Measurements from ENCODE around the gene VRK1.
A peak's percentile ranks its signal among the peaks of the same experiment; 100 is the strongest.

VRK1 gene

GRCh38 chr14:96780500-96780899 lies 16.7 kb upstream of the VRK1 start:
- Mint-ChIP-seq H3K27me3 (peaks cover 13% of the 10 kb centered on the region), H3K27ac (no peak overlapping the region), H3K4me3 (no peak overlapping the region), H3K4me1 (no peaks in the 10 kb centered on the region), H3K9me3 (no peaks in the 10 kb centered on the region)
- no peak for ATAC-seq
- DNase-seq, result no peak

GRCh38 chr14:96781371-96781770 lies 15.8 kb upstream of the VRK1 start:
- Mint-ChIP-seq H3K4me1 (no peaks in the 10 kb centered on the region), H3K9me3 (no peaks in the 10 kb centered on the region), H3K27ac (no peak overlapping the region), H3K4me3 (no peak overlapping the region), H3K27me3 (peaks cover 13% of the 10 kb centered on the region)
- no peak for ATAC-seq
- no peak for DNase-seq

GRCh38 chr14:96782436-96782835 lies 14.7 kb upstream of the VRK1 start:
- H3K4me3 Mint-ChIP-seq, result no peak overlapping the region
- no peaks in the 10 kb centered on the region for H3K9me3 Mint-ChIP-seq
- DNase-seq (no peak), ATAC-seq (no peak)
- H3K27ac Mint-ChIP-seq, result no peak overlapping the region
- H3K4me1 Mint-ChIP-seq, result no peaks in the 10 kb centered on the region
- peaks cover 13% of the 10 kb centered on the region for H3K27me3 Mint-ChIP-seq

GRCh38 chr14:96783043-96783914 lies 13.9 kb upstream of the VRK1 start:
- ATAC-seq (no peak), DNase-seq (no peak)
- no peaks in the 10 kb centered on the region for H3K9me3 Mint-ChIP-seq
- no peak overlapping the region for H3K27ac Mint-ChIP-seq
- H3K4me3 Mint-ChIP-seq, result no peak overlapping the region
- no peaks in the 10 kb centered on the region for H3K4me1 Mint-ChIP-seq
- H3K27me3 Mint-ChIP-seq, result peaks cover 13% of the 10 kb centered on the region

- Mint-ChIP-seq H3K27me3 (peaks cover 13% of the 10 kb centered on the region), H3K27ac (no peak overlapping the region), H3K4me3 (no peak overlapping the region), H3K9me3 (no peaks in the 10 kb centered on the region), H3K4me1 (no peaks in the 10 kb centered on the region)
- no peak for DNase-seq
- ATAC-seq, result no peak
These were observed 13.3 kb upstream of the VRK1 start for GRCh38 chr14:96783915-96784224.

GRCh38 chr14:96790186-96790585 lies 7.0 kb upstream of the VRK1 start:
- ATAC-seq (no peak), DNase-seq (no peak)
- Mint-ChIP-seq H3K27ac (no peak overlapping the region), H3K4me3 (no peak overlapping the region), H3K9me3 (no peaks in the 10 kb centered on the region), H3K27me3 (peaks cover 9% of the 10 kb centered on the region), H3K4me1 (peaks cover 1% of the 10 kb centered on the region)

GRCh38 chr14:96790706-96791105 lies 6.5 kb upstream of the VRK1 start:
- Mint-ChIP-seq H3K9me3 (no peaks in the 10 kb centered on the region), H3K27ac (no peak overlapping the region)
- no peak for ATAC-seq

GRCh38 chr14:96792003-96792402 lies 5.2 kb upstream of the VRK1 start:
- Mint-ChIP-seq H3K9me3 (no peaks in the 10 kb centered on the region), H3K4me3 (no peak overlapping the region), H3K4me1 (peaks cover 12% of the 10 kb centered on the region), H3K27me3 (peaks cover 18% of the 10 kb centered on the region), H3K27ac (no peak overlapping the region)
- DNase-seq (no peak), ATAC-seq (no peak)

More at GRCh38 chr14:96790706-96791105, 6.5 kb upstream of the VRK1 start:
- Mint-ChIP-seq H3K27me3 (peaks cover 15% of the 10 kb centered on the region), H3K4me3 (no peak overlapping the region), H3K4me1 (peaks cover 7% of the 10 kb centered on the region)
- no peak for DNase-seq

- Mint-ChIP-seq H3K27ac (no peak overlapping the region), H3K4me1 (peaks cover 14% of the 10 kb centered on the region), H3K27me3 (peaks cover 18% of the 10 kb centered on the region), H3K4me3 (no peak overlapping the region), H3K9me3 (no peaks in the 10 kb centered on the region)
- DNase-seq (no peak), ATAC-seq (no peak)
These were observed 4.6 kb upstream of the VRK1 start for GRCh38 chr14:96792591-96792990.

GRCh38 chr14:96793547-96793946 lies 3.6 kb upstream of the VRK1 start:
- no peak overlapping the region for H3K27ac Mint-ChIP-seq
- H3K4me1 Mint-ChIP-seq, result peaks cover 20% of the 10 kb centered on the region
- no peak overlapping the region for H3K4me3 Mint-ChIP-seq
- no peaks in the 10 kb centered on the region for H3K9me3 Mint-ChIP-seq
- peaks cover 18% of the 10 kb centered on the region for H3K27me3 Mint-ChIP-seq
- ATAC-seq (no peak), DNase-seq (no peak)

- Mint-ChIP-seq H3K9me3 (no peaks in the 10 kb centered on the region), H3K27ac (no peak overlapping the region), H3K4me3 (no peak overlapping the region), H3K4me1 (peaks cover 36% of the 10 kb centered on the region), H3K27me3 (peaks cover 18% of the 10 kb centered on the region)
- ATAC-seq (no peak), DNase-seq (no peak)
These were observed 1.9 kb upstream of the VRK1 start for GRCh38 chr14:96795109-96795828.

- Mint-ChIP-seq H3K9me3 (no peaks in the 10 kb centered on the region), H3K4me1 (peaks cover 40% of the 10 kb centered on the region), H3K27ac (peak overlapping the region; percentile 76 to 99), H3K27me3 (peaks cover 18% of the 10 kb centered on the region), H3K4me3 (peak overlapping the region; percentile 84 to 96)
- peak; percentile 68 for ATAC-seq
- peak; percentile 50 to 57 for DNase-seq
These were observed 584 bp downstream of the VRK1 start for GRCh38 chr14:96797582-96798349.

GRCh38 chr14:96798956-96799355 lies 1.8 kb downstream of the VRK1 start:
- Mint-ChIP-seq H3K9me3 (no peaks in the 10 kb centered on the region), H3K27ac (no peak overlapping the region), H3K4me1 (peaks cover 52% of the 10 kb centered on the region), H3K27me3 (peaks cover 18% of the 10 kb centered on the region), H3K4me3 (peak overlapping the region in 1 of 2 donors; percentile 84)
- no peak for DNase-seq
- no peak for ATAC-seq

GRCh38 chr14:96799489-96800054 lies 2.4 kb downstream of the VRK1 start:
- Mint-ChIP-seq H3K9me3 (no peaks in the 10 kb centered on the region), H3K4me1 (peaks cover 57% of the 10 kb centered on the region), H3K4me3 (peak overlapping the region in 1 of 2 donors; percentile 53), H3K27me3 (peaks cover 15% of the 10 kb centered on the region), H3K27ac (no peak overlapping the region)
- ATAC-seq (no peak), DNase-seq (no peak)

GRCh38 chr14:96801931-96802330 lies 4.7 kb downstream of the VRK1 start:
- Mint-ChIP-seq H3K9me3 (no peaks in the 10 kb centered on the region), H3K27ac (no peak overlapping the region), H3K27me3 (no peaks in the 10 kb centered on the region), H3K4me3 (no peak overlapping the region), H3K4me1 (peaks cover 66% of the 10 kb centered on the region)
- DNase-seq (no peak), ATAC-seq (no peak)
